Endothelial cell of umbilical vein (primary cell): ENCODE data around the gene STPG3.

ENCODE experiments used
- POLR2A ChIP-seq: IDR thresholded peaks from 2 replicates; pipeline ENCODE4 v1.6.1; 2012; ENCODE audit warnings: low read depth, mild to moderate bottlenecking, control low read depth, low read length
- POLR2AphosphoS5 ChIP-seq: IDR thresholded peaks from 2 replicates; pipeline ENCODE4 v1.6.1; 2012; ENCODE audit warnings: low read depth, mild to moderate bottlenecking, control low read depth, low read length, moderate library complexity; ENCODE audit not compliant: insufficient read depth

DNA sequence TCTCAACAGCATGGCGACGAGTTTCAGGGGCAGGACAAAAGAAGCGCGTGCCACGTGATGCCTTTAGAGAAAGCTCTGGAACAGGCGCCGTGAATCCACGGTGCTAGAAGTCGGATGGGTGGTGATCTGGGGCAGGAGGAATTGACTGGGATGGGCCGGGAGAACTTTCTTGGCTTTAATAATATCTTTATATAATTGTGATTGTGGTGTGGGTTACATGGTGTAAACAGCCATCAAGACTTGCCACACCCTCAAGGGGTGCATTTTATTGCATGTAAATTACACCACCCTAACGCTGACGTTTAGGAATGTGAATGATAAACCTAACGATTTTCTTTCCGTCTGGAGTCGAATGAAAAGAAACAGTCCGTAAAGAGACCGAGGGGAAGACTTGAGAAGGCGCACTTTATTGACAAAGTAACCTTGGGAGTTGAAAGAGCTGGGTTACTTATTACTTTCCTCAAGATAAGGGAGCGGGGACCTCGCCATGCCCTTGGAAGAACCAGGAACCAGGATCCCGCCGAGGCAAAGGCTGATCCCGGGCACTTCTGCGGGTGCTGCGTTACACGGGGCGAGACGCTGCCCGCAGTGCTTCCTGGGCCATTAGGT, 42.5 kb downstream of the STPG3 start:
- TF ChIP-seq POLR2AphosphoS5 (no peak), POLR2A (no peak)
